NCI-H2107 (cell line): Measurements from ENCODE around the gene ADAMTS18.

Experiments
- DNase-seq: peaks from one replicate; lab custom pipeline; 2025; lab: John Stamatoyannopoulos, UW

ADAMTS18 gene

DNA sequence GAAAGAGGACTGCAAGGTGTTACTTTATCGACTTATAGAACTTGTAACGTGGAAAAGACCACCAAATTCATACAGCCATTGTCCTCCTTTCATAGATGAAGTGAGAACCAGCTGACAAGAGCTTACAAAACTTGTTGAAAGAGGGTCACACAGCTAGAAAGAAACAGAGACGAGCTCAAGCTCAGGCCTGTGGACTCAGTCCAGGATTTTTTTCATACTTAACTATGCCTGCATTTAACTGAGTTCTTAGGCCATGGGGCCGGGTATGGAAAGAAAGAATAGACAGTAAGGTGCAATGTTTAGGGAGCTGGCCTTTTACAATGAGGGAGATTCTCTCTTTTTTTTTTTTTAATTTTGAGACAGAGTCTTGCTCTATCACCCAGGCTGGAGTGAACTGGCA lies 106.1 kb downstream of the ADAMTS18 start:
- DNase-seq = no peak

DNA sequence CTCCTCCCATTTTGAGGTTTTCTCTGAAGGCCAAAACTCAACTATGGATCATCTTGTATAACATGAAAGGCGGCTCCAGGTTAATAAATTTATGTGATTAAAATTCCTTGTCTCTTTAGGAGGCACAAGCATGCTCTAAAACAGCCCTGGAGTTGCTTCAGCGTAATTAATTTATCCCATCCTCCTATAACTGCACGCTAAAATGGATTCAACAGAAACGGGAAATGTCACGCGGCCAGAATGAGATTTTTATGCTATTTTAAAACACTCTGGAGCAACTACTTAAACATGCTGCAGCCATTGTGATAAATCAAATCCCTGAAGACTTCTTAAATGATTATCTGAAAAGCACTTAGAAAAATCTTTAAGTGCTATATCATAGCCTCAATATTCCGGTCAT lies 106.6 kb downstream of the ADAMTS18 start:
- DNase-seq = no peak

DNA sequence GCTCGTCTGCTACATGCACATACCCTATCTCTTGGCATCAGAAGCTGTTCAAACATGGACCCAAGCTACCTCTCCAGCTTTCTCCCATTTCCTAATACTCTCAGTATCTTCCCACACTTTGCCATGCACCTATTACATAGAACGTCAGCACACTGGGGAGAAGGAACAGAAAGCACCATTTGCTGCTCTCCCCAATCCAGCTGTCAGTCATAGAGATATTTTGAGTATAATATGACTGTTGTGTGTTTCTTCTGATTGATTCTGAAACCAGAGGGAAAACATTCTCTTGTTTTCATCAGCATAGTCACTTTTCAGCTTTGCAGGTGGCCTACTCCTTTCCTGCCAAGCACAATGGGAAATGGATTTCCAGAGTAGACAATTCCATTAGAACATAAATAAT lies 107.1 kb downstream of the ADAMTS18 start:
- DNase-seq = no peak

DNA sequence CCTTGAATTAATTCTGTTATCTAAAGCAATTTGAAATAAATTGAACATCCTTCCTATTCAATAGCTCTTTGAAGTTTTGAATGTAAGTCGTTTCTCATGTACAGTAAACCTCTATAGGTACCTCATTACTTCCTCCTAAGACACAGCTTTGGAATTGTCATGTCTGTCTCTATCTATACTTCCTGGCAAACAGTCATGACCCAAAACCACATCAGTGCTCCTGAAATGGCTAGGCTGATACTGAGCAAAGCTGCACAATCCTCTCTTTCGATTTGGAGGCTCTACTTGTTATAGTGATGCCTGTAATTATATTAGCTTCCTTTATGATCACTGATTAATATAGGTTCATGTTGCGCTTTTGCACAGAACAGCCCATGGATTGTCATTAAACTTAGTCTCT lies 110.1 kb downstream of the ADAMTS18 start:
- DNase-seq = no peak

DNA sequence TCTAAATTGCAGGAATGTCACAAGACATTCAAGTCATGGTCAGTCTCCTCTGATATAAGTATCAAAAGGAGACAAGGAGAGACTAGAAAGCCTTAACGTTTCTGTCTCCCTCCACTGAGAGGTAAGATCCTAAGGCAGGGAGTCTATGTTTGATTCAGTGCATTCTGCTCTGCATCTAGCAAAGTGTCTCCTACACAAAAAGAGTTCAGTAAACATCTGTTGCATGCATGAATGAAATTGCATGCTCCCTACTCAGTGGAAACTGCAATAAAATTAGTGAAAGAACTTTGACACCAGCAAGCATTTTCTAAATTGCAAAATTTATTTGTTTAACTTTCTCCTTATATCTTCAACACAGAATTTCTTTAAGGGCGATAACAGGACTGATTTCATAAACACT lies 111.1 kb downstream of the ADAMTS18 start:
- no peak for DNase-seq

DNA sequence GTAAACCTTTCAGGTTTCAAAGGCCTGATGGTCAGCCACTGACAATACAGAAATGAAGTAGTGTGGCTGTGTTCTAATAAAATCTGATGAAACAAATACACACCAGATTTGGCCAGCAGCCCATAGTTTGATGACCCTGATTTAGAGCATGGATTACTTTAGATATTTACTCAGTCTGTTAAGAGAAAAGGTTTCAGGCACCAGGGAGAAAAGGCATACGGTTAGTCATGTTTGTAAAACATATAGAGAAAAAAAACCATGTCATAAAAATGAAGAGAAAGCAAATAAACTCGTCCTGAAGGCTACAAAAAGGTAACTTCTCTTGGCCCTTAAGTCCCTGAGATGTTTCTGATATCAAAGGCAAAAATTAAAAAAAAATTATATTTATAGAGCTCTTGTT lies 112.1 kb downstream of the ADAMTS18 start:
- DNase-seq = no peak

DNA sequence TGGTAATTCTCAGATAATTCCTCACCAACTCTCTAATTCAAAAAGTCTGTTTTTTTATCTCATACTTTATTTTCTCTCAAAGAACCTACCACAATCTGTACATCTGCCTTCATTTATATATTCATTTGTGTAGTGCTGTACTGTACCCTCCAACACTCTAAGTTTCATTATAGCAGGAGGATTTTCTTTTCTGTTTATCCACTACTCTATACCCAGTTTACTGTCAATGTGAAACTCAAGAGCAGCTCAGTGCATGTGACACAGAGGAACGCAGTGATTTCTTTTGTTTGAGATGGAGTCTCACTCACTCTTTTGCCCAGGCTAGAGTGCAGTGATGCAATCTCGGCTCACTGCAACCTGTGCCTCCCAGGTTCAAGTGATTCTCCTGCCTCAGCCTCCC lies 117.8 kb downstream of the ADAMTS18 start:
- no peak for DNase-seq

GRCh38 chr16:77310877-77311276 lies 124.0 kb downstream of the ADAMTS18 start:
- DNase-seq = no peak

DNA sequence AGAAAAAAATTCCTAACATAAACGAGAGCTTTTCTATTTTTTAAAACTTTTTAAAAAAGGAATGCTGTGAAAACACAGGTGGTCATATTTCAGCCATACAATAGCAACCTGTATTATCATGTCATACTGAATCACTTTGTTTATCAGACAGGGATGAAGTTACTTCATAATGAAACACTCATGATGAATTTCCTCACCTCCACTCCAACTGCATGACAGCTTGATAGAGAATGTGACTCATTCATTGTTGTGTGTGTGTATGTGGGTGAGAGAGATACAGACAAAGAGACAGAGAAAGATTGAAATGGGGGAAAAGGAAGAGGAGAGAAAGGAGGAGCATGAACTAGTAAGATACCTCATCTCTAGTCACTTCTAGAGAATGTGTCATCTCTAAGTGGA lies 126.7 kb downstream of the ADAMTS18 start:
- DNase-seq = no peak

DNA sequence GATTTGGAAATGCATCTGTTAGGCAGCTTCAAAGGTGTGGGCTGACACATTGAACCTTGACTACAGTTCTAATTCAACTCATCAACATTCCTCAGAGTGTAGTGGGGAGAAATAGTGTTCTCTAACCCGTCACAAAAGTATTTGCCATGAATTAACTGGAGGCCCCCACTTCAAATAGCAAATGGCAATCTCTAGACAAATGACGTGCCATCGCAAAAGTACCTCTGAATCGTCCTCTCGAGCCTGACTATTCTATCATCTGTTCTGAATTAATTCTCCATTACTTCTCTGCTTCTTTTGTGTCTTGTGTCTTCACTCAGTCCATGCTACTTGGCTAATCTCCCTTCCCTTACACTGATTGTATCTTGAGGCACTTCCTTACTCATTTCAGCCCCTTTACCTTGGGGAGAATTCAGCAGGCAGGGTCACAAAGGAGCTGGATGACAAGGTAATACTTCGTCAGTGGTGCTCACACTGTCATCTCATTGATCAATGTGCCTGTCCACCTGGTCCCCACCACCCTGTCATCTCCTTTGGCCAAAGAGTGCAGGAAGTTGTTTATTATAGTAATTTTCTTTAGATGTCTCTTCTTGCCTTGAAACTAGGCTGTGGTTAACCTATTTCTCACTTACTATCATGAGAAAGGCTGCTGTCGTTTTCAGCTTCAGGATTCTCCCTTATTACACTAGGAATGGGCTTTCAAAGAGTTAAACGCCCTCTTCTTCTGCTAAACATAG lies 127.2 kb downstream of the ADAMTS18 start:
- DNase-seq = no peak

- DNase-seq = no peak
These were observed 128.8 kb downstream of the ADAMTS18 start for GRCh38 chr16:77306075-77306474.

DNA sequence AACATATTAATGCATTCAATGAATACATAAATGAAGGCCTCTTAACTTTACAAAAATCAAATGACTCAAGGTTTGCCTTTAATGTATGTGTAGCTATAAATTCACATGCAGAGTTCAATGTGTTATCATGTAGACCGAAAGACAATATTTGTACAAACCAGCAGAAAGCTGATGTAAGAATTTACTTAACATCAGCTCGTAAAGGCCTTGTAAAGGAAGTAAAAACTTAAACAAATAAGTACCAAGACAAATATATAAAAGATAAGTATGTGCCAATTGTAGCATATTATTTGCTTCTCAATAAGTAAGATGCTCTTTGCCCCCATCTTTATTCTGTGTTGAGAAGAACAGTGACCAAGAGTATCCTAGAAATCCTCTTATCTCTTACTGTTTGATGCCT lies 130.0 kb downstream of the ADAMTS18 start:
- no peak for DNase-seq

- DNase-seq = no peak
These were observed 130.7 kb downstream of the ADAMTS18 start for GRCh38 chr16:77304134-77304533.

- no peak for DNase-seq
These were observed 132.2 kb downstream of the ADAMTS18 start for GRCh38 chr16:77302674-77303073.

GRCh38 chr16:77302249-77302648 lies 132.6 kb downstream of the ADAMTS18 start:
- no peak for DNase-seq

- no peak for DNase-seq
These were observed 134.6 kb downstream of the ADAMTS18 start for GRCh38 chr16:77300256-77300655.

GRCh38 chr16:77299395-77299794 lies 135.4 kb downstream of the ADAMTS18 start:
- no peak for DNase-seq

- no peak for DNase-seq
These were observed 136.1 kb downstream of the ADAMTS18 start for GRCh38 chr16:77298418-77299360.

DNA sequence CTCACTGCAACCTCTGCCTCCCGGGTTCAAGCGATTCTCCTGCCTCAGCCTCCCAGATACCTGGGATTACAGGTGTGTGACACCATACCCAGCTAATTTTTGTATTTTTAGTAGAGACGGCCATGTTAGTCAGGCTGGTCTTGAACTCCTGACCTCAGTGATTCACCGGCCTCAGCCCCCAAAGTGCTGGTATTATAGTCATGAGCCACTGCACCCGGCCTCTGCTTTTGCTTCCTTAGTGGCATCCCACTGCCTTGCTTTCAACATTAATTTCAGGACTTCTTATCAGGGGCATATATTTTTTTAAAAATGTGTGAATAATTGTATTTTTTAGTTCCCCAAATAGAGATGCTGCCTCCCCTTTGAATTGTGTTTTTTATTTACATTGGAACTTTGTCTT lies 136.8 kb downstream of the ADAMTS18 start:
- DNase-seq = no peak

DNA sequence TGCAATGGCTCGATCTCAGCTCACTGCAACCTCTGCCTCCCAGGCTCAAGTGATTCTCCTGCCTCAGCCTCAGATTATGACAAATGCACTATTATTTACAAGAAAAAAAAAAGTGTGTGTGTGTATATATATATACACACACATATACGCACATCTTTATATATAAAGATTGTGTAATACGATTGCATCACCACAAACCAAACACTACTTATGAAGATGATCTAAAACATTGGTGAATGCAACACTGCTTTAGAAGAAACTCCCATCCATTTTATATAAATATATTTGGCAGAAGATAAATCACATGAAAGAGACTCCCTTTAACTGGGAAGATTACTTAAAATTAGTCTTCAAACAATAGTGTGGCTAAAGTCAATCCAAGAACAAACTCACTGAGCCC lies 138.9 kb downstream of the ADAMTS18 start:
- no peak for DNase-seq

DNA sequence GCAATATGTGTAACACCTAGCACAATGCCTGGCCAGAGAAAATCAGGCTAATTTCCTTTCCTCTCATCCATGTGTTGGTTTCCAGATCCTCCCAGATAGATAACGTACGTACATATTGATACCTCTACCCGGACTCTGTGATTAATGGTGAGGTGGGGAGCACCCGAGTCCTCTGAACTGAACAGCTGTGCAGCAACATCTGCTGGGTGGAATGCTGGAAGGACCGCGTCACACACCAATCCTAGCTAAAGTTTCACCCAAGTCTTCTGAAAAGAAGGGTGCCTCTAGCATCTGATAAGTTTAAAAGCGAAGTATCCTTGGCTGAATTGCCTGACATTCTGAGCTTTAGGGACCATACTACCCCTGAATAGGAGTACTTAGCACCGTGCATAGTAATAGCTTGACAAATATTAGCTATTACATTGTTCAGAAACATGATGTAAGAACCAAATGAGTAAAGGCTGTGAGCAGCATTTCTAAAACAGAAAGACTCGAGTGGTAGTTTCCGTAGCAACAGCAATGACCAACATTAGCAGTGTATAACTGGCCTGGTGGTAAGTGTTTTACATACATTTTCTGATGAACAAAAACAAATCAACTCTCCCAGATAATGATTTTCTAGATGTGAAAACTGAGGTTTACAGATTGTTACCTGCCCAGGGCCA lies 144.3 kb downstream of the ADAMTS18 start:
- no peak for DNase-seq

DNA sequence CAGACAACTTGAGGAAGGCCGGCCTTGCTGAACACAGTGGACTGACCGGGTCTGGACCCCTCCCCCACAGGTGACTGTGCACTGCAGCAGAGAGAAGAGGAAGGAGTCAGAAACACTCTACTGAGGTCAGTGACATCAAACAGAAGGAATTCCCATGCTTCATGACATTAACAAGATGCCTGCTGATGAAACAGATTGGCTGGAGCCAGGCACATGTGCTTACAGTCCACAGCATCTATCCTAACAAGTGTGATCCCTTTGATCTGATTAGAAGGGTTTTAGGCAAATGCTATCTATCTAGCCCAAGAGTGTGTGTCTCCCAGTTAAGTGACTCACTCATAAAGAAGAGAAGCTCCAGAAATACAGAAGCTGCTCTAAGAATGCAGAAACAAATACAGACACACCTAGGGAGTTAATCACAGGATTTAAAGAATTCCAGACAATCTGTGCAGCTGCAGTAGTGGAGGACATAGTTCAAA lies 145.5 kb downstream of the ADAMTS18 start:
- DNase-seq = no peak

GRCh38 chr16:77288222-77288621 lies 146.6 kb downstream of the ADAMTS18 start:
- no peak for DNase-seq
